Jurkat, Clone E6-1 (cell line): Measurements from ENCODE around the gene TTC4. TPM values are rescaled to one million over a fixed set of nuclear protein-coding genes. Genes with fewer than 3 reads are reported as not detected.
A peak's percentile ranks its signal among the peaks of the same experiment; 100 is the strongest.

Source experiments
- DNase-seq: peaks from one replicate; pipeline ENCODE4 v3.0.0-alpha.2; 2011; ENCODE audit warnings: low read depth, low spot score
- H3K4me3 ChIP-seq: 2 replicates; pipeline ENCODE4 v1.5.1; 2011; ENCODE audit warnings: mild to moderate bottlenecking, low read length, control low read depth, moderate library complexity
- polyA plus RNA-seq: library from polyadenylated mRNA; unstranded; fragments of >200 nt; gene quantifications from one replicate; pipeline ENCODE4 v1.2.1, GENCODE V29; 2012; ENCODE audit warnings: missing spikeins; ENCODE audit not compliant: insufficient read length, insufficient read depth

TTC4 gene, protein sequence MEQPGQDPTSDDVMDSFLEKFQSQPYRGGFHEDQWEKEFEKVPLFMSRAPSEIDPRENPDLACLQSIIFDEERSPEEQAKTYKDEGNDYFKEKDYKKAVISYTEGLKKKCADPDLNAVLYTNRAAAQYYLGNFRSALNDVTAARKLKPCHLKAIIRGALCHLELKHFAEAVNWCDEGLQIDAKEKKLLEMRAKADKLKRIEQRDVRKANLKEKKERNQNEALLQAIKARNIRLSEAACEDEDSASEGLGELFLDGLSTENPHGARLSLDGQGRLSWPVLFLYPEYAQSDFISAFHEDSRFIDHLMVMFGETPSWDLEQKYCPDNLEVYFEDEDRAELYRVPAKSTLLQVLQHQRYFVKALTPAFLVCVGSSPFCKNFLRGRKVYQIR
- polyA plus RNA-seq: 42.3 TPM

DNA sequence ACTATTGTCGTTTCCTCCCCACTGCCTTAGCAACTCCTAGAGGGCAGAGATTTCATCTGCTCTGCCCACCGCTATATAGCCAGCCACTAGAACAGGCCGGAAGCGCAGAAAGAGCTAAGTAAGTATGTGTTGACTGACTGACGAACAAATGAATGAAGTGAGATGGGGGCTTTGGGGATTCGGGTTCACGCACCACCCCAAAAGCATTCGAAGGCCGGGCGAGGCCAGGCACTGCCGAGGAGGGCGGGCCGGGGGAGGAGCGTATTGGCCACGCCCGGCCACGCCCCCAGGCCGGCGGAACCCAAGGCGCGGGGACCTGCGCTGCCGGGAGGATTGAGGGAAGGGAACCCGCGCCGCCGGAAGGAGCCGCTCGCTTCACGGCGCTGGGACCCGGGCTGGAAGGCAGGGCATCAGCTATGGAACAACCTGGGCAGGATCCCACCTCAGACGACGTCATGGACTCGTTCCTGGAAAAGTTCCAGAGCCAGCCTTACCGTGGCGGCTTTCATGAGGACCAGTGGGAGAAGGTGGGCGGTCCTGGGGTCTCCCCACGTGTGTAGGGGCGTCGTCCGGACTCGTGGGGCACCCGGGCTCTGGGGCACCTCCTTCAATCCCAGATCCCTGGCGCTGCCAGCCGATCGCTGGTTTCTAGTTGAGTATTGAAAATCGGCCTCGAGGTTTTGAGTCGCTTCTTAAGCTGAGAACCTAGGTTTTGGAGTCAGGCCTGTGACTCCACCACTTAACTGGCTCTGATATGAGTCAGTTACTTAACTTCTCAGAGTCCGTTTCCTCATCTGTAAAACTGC is at the start of gene TTC4:
Gene TTC4, plus strand, starts transcription at position 369 of the 806 bp plus-strand sequence. Its CDS starts 48 bp downstream, at position 417.
- H3K4me3 ChIP-seq: peak within 1 kb of the TSS; percentile 62
- peak; percentile 68 for DNase-seq

DNA sequence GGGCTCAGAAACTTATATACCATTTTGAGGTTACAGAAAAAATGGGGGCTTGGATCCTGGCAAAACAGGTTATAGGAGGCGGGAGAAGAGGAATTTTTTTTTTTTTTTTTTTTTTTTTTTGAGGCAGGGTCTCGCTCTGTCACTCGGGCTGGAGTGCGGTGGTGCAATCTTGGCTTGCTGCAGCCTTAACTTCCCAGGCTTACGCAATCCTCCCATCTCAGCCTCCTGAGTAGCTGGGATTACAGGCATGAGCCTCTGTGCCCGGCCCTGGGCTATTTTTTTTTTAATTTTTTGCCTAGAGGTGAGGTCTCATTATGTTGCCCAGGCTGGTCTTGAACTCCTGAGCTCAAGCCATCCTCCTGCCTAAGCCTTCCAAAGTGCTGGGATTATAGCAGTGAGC is 49.3 kb upstream of the TTC4 start:
- DNase-seq: no peak
- H3K4me3 ChIP-seq: no peak overlapping the region

DNA sequence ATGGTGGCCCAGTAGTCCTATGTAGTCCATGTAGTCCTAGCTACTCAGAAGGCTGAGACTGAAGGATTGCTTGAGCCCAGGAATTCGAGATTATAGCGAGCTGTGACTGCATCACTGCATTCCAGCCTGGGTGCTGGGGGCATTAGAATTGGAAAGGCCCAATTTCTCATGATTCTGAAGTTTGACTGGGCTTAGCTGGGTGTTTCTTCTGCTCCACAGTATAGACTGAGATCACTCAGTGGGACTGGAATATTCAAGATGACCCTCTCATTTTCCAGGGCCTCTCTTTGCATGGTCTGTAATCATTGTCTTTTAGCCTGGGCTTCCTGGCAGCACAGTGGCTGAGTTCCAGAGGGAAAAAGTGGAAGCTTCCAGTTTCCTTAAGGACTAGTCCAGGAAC is 47.9 kb upstream of the TTC4 start:
- no peak overlapping the region for H3K4me3 ChIP-seq
- DNase-seq: no peak

DNA sequence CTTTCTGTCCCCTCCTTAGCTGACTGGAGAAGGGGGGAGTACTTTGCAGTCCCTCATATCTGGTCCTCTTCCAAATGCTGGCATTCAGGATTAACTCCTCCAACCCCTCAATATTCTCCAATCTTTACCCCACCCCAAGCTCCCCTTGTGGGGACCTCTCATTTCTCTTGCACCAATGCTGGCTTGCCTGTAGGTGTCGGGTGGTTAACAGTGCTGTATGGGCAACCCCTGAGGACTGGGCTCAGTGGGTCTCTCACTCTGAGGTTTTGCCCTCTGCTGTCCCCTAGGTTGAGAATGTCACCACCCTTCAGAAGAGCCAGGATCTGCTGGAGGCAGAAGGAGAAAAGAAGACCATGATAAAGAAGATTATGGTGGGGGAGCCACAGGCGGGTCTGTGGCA is 47.1 kb upstream of the TTC4 start:
- DNase-seq: no peak
- no peak overlapping the region for H3K4me3 ChIP-seq

DNA sequence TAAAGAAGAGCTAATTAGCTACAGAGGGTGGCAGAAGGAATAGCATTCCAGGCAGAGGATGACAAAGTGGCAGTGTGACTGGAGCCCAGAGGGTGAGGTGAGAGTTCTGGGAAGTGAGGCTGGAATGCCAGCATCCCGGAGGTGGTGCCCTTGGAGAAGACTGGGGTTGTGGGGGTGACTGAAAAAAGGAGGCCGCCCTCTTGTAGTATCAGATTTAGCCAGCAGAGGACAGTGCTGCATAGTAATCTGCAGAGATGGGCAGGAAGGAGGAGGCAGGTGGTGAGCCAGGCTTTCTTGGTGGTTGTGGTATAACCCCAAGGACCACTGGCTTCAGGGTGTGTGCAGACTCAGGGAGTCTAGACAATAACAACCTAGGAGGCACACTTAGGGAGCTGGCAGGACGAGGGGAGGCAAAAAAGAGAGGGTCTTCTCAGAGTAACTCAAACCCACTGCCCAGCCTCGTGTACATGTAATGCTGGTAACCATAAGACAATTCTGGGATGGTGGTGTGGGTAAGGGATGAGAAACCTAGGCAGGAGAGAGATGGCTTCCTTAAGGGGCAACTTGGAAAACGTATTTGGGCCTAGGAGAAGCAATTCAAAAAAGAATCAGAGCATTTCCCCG is 43.6 kb upstream of the TTC4 start:
- DNase-seq: peak; percentile 80

DNA sequence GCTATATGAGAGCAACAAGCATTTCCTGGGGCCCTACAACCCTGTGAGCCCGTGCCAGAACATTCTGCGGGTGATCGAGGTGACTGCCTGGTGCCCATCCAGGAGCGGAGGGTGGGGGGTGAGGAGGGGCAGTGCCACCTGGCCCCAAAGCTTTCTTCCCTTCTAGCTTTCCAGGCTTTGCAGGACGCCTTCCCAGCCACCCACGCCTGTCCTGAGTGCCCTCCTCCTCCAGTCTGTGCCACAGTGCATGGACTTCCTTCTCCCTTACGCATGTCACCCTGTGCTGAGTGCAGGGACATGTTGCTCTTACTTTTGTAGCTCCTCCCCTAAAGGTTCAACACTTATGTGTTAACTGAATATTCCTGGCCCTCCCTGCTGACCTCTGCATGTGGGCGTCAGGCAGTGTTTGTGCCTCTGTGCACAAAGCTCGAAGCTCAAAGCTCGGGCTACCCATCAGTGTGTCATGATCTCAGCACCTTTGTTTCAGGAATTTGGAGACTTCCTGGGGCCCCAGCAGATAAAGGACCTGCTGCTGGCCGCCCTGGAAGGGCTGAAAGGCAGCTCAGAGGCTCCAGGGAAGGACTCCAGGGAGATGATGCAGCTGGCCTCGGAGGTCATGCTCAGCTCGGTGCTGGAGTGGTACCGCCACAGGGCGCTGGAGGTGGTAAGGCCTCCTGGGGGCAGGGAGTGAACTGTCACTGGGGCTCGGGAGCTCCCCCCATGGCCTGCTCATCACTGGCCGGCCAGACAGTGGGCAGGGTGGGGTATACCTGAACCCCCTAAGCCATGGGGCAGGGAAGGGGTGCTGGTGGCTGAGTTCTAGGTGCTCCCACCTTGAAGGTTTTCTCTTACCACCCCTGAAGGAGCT is 36.7 kb upstream of the TTC4 start:
- DNase-seq: no peak
- H3K4me3 ChIP-seq: no peak overlapping the region

More for the DNA sequence above, 43.6 kb upstream of the TTC4 start:
- H3K4me3 ChIP-seq: no peak overlapping the region

DNA sequence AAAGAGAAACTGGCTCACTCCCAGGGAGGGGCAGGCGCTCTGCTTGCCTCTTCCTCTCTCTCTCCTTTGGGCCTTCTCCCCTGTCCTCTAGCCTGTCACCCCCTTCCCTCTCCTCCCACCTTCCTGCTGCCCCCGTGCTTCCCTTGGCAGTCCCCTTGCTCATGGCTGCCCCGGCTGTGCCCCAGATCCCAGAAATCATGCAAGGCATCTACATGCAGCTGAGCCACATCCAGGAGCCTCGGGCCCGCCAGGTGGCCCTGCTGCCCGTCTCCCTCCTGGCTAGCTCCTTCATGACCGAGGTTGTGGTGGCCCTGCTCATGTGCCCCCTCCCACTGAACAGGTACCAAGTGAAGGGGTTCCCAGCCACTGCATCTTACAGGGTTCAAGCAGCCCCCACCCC is 36.0 kb upstream of the TTC4 start:
- no peak overlapping the region for H3K4me3 ChIP-seq
- DNase-seq: no peak

DNA sequence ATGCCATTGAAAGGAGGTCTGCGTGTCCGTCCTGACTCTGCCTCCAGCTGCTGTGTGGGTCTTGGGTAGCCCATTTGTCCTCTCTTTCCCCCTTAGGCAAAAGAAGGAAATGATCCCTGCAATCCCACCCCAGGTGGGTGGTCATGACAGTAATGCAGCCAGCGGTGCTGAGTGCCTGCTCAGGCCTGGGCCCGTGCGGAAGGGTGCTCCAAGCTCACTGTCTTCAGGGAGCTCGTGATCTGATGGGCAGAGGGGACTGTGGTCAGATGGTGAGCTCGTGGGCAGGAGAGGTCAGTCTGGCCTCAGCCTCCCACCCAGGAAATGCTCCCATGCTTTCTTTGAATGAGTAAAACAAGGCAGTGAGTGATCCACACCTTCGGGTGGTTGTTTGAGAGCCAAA is 35.3 kb upstream of the TTC4 start:
- DNase-seq: no peak
- no peak overlapping the region for H3K4me3 ChIP-seq

DNA sequence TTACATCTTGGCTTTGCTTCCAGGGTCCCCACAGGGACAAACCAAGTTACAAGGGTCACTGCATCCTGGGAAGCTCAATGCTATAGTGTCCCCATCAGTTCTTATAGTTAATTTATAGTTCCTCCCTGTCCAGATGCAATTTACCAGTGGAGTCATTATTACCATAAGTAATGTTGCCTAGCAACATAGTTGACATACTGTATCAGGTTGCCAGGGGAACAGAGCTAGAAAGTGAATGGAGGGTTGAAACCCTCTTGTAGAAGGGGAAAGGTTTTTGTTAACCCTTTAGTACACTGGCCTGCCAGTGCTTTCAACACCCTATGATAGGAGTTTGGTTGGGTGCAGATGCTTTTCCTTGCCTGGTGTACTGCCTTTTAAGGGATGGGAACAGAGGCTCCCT is 34.3 kb upstream of the TTC4 start:
- DNase-seq: no peak
- no peak overlapping the region for H3K4me3 ChIP-seq

DNA sequence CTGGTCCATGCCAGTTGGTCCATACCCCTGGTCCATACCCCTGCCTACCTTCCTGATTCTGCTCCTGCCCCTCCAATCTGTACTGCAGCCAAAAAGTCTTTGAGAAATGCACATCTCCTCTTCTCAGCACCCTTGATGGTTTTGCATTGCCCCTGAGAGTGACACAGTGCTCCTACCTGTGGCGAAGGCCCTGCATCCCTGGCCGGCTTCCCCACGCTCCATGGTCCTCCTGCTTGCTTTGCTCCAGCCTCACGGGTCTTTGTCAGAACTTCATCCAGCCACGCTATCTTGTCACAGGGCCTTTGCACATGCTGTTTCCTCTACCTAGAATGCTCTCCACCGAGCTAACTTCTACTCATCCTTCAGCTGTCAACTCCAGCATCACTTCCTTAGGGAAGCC is 32.2 kb upstream of the TTC4 start:
- no peak for DNase-seq
- H3K4me3 ChIP-seq: no peak overlapping the region

DNA sequence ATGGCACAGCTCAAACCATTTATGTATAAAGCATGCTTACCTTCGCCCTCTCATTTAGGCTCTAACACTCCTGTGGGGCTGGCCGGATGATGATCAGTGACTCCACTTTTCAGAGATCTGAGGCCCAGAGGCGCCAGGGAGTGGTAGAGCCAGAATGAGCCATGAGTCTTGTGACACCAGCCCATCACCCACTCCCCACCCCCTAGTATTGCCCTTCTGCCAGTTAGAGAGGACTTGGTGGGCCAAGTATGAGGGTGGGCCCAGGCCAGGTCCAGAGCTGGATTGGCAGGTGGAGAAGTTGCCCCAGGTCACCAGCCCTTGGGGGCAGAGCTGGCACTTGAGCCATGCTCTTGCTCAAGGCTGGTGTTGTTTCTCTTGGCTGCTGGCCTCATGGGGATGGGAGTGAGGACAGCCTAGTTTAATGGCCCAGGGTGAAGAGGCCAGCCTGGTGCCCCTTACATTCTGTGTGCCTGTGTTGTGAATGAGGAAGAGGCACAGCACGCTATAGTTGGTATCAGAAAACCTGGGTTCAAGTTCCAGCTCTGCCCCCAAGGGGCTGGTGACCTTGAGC is 30.2 kb upstream of the TTC4 start:
- H3K4me3 ChIP-seq: no peak overlapping the region
- no peak for DNase-seq

DNA sequence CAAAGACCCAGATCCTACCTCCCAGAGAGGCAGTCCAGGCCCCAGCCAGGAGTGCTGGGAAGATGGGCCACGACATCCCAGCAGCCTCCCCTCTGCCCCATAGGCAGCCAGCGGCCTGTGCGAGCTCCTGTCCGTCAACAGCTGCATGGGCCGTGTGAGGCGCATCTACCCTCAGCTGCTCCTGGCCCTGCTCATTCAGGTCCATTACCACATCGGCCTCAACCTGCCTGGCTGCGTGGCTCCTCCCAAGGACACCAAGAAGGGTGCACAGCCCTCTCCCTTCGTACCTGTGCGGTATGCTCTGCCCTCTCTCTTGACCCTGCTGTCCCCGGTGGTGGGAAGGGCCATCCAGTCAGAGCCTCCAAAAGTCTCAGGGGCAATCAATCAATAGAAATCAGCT is 29.5 kb upstream of the TTC4 start:
- no peak for DNase-seq
- H3K4me3 ChIP-seq: no peak overlapping the region

DNA sequence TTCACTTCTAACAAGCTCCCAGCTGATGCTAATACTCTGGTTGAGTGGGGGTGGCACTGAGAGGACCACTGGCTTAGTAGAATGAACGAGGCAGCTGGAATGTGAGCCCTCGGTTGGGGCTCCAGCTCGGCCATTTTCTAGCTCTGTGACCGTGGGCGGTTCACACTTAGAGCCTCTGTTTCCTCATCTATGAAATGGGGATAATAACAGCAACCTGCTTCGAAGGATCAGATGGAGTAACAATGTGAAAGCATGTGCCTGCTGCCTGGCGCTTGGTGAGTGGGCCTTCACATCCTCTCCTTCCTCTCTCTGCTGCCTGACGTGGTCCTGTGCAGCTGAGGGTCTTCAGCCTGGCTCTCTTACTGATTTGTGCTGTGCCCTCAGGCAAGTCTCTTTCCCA is 20.9 kb upstream of the TTC4 start:
- H3K4me3 ChIP-seq: no peak overlapping the region
- no peak for DNase-seq

DNA sequence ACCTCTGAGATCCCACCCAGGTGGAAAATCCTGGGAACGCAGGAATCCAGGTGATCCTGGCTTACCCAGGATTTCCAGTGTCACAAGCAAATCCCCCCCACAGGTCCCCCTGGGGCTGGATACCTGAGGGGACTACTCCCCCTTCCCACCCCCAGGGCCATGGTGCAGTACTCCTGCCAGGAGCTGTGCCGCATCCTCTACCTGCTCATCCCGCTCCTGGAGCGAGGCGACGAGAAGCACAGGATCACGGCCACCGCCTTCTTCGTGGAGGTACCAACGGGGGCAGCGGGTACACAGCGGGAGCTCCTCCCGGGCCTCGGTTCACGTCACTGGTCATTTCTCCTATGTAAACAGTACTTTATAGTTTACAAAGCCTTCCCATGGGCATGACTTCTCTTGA is 20.4 kb upstream of the TTC4 start:
- DNase-seq: no peak

DNA sequence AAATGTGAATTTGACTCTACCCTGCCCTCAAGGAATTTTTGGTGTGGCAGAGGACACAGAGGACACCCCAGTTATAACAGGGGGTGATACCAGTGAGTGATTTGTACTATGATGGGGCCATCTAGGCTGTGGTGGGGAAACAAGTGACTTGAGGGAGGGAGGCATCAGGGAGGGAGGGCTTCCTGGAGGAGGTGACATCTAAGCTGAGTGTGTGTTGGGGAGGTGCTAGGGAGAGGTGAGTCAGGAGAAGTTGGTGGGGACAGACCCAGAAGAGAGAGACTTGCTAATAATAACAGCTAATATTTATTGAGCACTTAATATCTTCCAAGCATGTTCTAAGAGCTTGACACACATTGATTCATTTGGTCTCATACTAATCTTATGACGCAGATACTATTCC is 19.9 kb upstream of the TTC4 start:
- no peak for DNase-seq
- no peak overlapping the region for H3K4me3 ChIP-seq

More for the DNA sequence above, 20.4 kb upstream of the TTC4 start:
- no peak overlapping the region for H3K4me3 ChIP-seq

DNA sequence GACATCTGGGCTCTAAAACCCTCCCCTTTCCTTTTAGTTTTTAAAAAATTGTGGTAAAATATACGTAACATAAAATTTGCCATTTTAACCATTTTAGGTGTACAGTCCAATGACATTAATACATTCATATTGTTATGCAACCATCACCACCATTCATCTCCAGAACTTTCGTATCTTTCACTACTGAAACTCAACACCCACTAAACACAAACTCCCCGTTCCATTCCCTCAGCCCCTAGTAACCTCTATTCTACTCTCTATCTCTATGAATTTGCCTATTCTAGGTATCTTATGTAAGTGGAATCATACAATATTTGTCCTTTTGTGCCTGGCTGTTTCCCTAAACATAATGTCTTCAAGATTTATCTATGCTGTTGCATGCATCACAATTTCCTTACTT is 19.4 kb upstream of the TTC4 start:
- no peak for DNase-seq

DNA sequence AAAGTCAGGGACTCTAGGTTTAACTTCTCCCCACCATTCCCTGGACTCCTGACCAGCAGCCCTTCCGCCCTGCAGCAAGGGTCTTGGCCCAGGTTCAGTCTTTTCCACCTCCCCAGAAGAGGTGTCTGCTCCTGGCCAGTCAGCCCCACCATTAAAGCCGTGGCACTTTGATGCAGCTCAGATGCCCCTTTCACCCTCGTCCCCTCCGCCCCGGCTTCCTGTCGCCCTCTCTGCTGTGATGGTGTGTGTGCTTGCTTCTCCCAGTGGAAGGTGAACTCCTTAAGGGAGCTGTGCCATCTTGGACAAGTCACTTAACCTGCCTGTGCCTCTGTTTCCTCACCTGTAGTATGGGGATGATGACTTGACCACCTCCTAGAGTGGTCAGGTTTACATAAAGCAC is 17.8 kb upstream of the TTC4 start:
- DNase-seq: no peak
- H3K4me3 ChIP-seq: no peak overlapping the region

More for the DNA sequence above, 19.4 kb upstream of the TTC4 start:
- no peak overlapping the region for H3K4me3 ChIP-seq

DNA sequence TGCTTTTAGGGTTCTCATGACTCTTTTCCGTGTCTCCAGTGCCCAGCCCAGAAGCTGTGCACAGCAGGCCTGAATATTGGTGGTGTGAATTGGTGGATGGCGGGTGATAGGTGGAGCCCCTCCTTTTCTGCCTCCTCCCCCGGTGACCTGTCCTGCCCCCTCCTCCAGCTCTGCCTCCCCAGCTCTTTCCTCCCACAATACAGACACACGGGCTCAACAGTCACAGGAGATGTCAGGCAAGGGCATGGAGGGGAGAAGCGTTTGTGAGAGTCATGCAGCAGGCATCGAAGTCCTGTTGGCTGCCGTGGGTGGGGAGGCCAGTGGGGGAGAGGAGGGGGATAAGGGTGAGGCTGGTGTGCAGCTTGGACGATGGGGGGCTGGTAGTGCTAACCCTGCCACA is 17.3 kb upstream of the TTC4 start:
- DNase-seq: no peak
- H3K4me3 ChIP-seq: no peak overlapping the region
